GM21528 (cell line): ENCODE measurements around the gene AVP.

ENCODE experiments used
- ATAC-seq: cut with Tn5 transposase; IDR thresholded peaks from one replicate; pipeline ENCODE4 v1.9.1; 2021; ENCODE audit warnings: mild to moderate bottlenecking, moderate library complexity; ENCODE audit not compliant: unreplicated experiment, low FRiP score

Gene AVP

GRCh38 chr20:3111507-3111906 lies 27.0 kb upstream of the AVP start:
- ATAC-seq, result no peak

DNA sequence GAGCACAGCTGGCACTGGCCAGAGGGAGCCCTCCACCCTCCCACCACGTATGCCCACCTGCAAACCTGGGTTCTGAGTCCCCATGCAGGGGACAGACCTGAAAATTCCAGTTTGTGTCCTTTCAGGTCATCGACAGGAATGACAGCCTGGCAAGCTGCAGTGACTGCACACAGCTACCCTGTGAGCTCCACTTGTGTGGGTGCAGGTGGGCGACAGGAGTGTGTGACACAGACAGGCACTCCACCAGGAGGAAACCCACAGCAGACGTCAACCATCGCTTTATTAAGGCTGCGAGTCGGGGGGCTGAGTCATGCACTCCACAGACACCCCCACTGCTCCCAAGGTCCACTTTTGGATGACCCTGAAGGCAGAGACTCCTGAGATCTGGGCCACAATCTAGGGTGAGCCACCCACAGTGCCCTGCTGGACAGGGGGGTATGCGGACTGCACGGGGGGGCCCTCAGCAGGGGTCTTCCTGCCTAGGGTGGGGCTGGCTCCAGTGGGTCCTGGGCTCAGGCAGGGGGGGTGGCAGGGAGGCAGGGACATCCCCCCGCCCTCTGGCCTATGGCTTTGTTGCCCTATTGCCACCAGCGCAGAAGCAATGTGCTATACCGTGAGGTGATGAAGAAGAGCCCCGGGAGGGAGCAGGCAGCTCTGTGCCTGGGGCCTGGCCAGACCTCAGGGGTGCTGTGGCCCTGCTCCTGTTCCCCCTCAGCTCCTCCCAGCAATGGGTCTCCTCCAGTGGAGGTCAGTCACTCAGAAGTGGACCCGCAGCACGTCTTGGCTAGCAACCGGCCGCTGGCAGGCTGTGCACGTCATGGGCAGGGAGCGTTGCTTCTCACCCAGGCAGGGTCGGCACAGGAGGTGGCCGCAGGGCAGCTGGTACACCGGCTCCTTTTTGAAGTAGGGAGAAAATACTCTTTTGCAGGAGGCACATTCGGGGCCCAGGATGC lies 25.1 kb upstream of the AVP start:
- no peak for ATAC-seq

DNA sequence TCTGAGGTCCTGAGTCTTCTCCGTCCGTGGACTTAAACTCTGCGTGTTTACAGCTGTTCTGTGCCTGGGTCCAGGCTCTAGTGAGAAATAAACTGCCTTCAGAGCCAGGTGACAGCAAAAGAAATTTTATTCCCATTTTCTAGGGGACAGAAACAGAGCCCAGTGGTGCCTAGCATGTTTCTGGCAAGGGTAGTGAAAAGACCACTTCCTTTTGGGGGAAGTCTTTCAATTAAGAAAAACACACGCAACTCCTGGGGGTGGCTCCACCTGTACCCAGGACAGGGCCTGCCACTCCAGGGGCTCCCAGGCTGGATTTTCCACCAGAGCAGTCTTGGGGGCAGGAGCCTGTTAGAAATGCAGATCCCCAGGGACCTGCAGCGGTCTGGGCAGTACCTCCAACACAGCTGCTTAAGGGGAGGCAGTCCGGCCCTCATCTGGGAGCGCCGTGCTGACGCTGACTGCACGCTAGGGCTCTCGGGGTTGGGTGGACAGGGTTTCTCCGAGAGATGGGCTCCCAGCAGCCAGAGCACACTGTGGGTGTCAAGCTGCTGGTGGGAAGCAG lies 23.0 kb upstream of the AVP start:
- ATAC-seq, result no peak

GRCh38 chr20:3106658-3107463 lies 22.3 kb upstream of the AVP start:
- no peak for ATAC-seq

DNA sequence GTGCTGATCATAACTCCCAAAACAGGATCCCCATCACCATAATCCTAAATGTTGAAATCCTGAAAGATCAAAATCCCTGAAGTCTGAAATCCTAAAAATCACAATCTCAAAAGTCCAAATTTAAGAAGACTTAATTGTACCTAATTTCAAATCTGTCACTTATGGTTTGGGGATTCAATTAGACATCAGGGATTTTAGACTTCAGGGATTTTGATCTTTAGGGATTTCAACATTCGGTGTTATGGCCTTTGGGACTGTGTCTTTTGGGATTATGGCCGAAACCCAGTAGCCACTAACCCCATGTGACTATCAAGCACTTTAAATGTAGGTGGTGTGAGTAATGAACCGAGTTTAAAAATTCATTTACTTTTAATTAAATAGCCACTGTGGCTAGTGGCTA lies 21.7 kb upstream of the AVP start:
- no peak for ATAC-seq

GRCh38 chr20:3105256-3106137 lies 21.0 kb upstream of the AVP start:
- ATAC-seq, result no peak

GRCh38 chr20:3103369-3104032 lies 19.0 kb upstream of the AVP start:
- no peak for ATAC-seq

- ATAC-seq, result no peak
These were observed 18.2 kb upstream of the AVP start for GRCh38 chr20:3102575-3103368.

- ATAC-seq, result no peak
These were observed 17.4 kb upstream of the AVP start for GRCh38 chr20:3101737-3102574.

DNA sequence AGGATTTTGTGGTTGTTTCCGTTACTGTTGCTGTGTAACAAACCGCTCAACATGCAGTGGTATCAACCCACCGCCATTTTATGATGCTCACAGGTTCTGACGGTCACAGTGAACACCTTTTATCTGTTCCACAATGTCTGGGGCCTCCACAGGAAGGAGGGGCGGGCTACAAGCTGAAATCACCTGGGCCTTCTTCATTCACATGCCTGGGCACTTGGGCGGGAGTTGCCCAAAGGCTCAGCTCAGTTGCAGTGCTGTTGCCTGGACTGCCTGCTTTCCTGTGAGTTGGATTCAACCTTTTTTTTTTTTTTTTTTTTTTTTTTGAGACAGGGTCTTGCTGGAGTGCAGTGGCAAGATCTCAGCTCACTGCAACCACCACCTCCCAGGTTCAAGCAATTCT lies 16.7 kb upstream of the AVP start:
- no peak for ATAC-seq

GRCh38 chr20:3100480-3100879 lies 16.0 kb upstream of the AVP start:
- no peak for ATAC-seq

GRCh38 chr20:3094848-3095629 lies 10.5 kb upstream of the AVP start:
- no peak for ATAC-seq

GRCh38 chr20:3093861-3094361 lies 9.4 kb upstream of the AVP start:
- ATAC-seq, result no peak

- ATAC-seq, result no peak
These were observed 8.3 kb upstream of the AVP start for GRCh38 chr20:3092611-3093379.

GRCh38 chr20:3090565-3090964 lies 6.0 kb upstream of the AVP start:
- ATAC-seq, result no peak

GRCh38 chr20:3088031-3088430 lies 3.5 kb upstream of the AVP start:
- ATAC-seq, result no peak
